Measurements from ENCODE around the gene NEMP2.
"Not testable (repeated sequence)": the region's sequence is repeated elsewhere in the genome, so short reads cannot be mapped to it uniquely, and the experiment has no call there.

Gene NEMP2

GRCh38 chr2:190524928-190525327, 9.6 kb downstream of the NEMP2 start:
- no peak overlapping the region for H3K9ac ChIP-seq (ENCODE audit: low read depth, low read length)
- H3K9me3 ChIP-seq (ENCODE audit: control insufficient read depth, insufficient read depth, low read length), result no peaks in the 10 kb centered on the region
- H3K4me1 ChIP-seq (ENCODE audit: insufficient read depth, low read length), result peaks cover 11% of the 10 kb centered on the region
- H3K36me3 ChIP-seq (ENCODE audit: insufficient read depth, low read length), result no peaks in the 10 kb centered on the region

- no peaks in the 10 kb centered on the region for H3K36me3 ChIP-seq (ENCODE audit: insufficient read depth, low read length)
Measured at GRCh38 chr2:190519975-190520767, 14.4 kb downstream of the NEMP2 start.

GRCh38 chr2:190517468-190517867, 17.1 kb downstream of the NEMP2 start:
- Histone ChIP-seq H3K4me1 (ENCODE audit: insufficient read depth, low read length) (no peaks in the 10 kb centered on the region), H3K36me3 (ENCODE audit: insufficient read depth, low read length) (no peaks in the 10 kb centered on the region), H3K9me3 (ENCODE audit: control insufficient read depth, insufficient read depth, low read length) (no peaks in the 10 kb centered on the region), H3K9ac (ENCODE audit: low read depth, low read length) (no peak overlapping the region)

More at GRCh38 chr2:190519975-190520767, 14.4 kb downstream of the NEMP2 start:
- Histone ChIP-seq H3K9me3 (ENCODE audit: control insufficient read depth, insufficient read depth, low read length) (no peaks in the 10 kb centered on the region), H3K9ac (ENCODE audit: low read depth, low read length) (no peak overlapping the region), H3K4me1 (ENCODE audit: insufficient read depth, low read length) (no peaks in the 10 kb centered on the region)

- H3K4me1 ChIP-seq (ENCODE audit: insufficient read depth, low read length), result no peaks in the 10 kb centered on the region
- H3K9me3 ChIP-seq (ENCODE audit: control insufficient read depth, insufficient read depth, low read length), result no peaks in the 10 kb centered on the region
- no peaks in the 10 kb centered on the region for H3K36me3 ChIP-seq (ENCODE audit: insufficient read depth, low read length)
- no peak overlapping the region for H3K9ac ChIP-seq (ENCODE audit: low read depth, low read length)
Measured at GRCh38 chr2:190515687-190516086, 18.8 kb downstream of the NEMP2 start.

GRCh38 chr2:190514676-190515075, 19.8 kb downstream of the NEMP2 start:
- no peaks in the 10 kb centered on the region for H3K9me3 ChIP-seq (ENCODE audit: control insufficient read depth, insufficient read depth, low read length)
- no peaks in the 10 kb centered on the region for H3K4me1 ChIP-seq (ENCODE audit: insufficient read depth, low read length)
- H3K36me3 ChIP-seq (ENCODE audit: insufficient read depth, low read length), result no peaks in the 10 kb centered on the region
- no peak overlapping the region for H3K9ac ChIP-seq (ENCODE audit: low read depth, low read length)

- Histone ChIP-seq H3K9me3 (ENCODE audit: control insufficient read depth, insufficient read depth, low read length) (no peaks in the 10 kb centered on the region), H3K36me3 (ENCODE audit: insufficient read depth, low read length) (no peaks in the 10 kb centered on the region), H3K4me1 (ENCODE audit: insufficient read depth, low read length) (no peaks in the 10 kb centered on the region), H3K9ac (ENCODE audit: low read depth, low read length) (no peak overlapping the region)
Measured at GRCh38 chr2:190513877-190514276, 20.6 kb downstream of the NEMP2 start.

GRCh38 chr2:190512539-190513095, 21.9 kb downstream of the NEMP2 start:
- no peak overlapping the region for H3K9ac ChIP-seq (ENCODE audit: low read depth, low read length)
- H3K9me3 ChIP-seq (ENCODE audit: control insufficient read depth, insufficient read depth, low read length), result no peaks in the 10 kb centered on the region
- no peaks in the 10 kb centered on the region for H3K36me3 ChIP-seq (ENCODE audit: insufficient read depth, low read length)
- no peaks in the 10 kb centered on the region for H3K4me1 ChIP-seq (ENCODE audit: insufficient read depth, low read length)

GRCh38 chr2:190511104-190511503, 23.4 kb downstream of the NEMP2 start:
- Histone ChIP-seq H3K9me3 (ENCODE audit: control insufficient read depth, insufficient read depth, low read length) (no peaks in the 10 kb centered on the region), H3K4me1 (ENCODE audit: insufficient read depth, low read length) (no peaks in the 10 kb centered on the region), H3K36me3 (ENCODE audit: insufficient read depth, low read length) (no peaks in the 10 kb centered on the region), H3K9ac (ENCODE audit: low read depth, low read length) (no peak overlapping the region)

- H3K36me3 ChIP-seq (ENCODE audit: insufficient read depth, low read length); H3K4me1 ChIP-seq (ENCODE audit: insufficient read depth, low read length); H3K9me3 ChIP-seq (ENCODE audit: control insufficient read depth, insufficient read depth, low read length); H3K9ac ChIP-seq (ENCODE audit: low read depth, low read length): not testable (repeated sequence)
Measured at GRCh38 chr2:190509895-190510294, 24.6 kb downstream of the NEMP2 start.

GRCh38 chr2:190507135-190507534, 27.4 kb downstream of the NEMP2 start:
- Histone ChIP-seq H3K36me3 (ENCODE audit: insufficient read depth, low read length) (no peaks in the 10 kb centered on the region), H3K9ac (ENCODE audit: low read depth, low read length) (no peak overlapping the region), H3K4me1 (ENCODE audit: insufficient read depth, low read length) (no peaks in the 10 kb centered on the region), H3K9me3 (ENCODE audit: control insufficient read depth, insufficient read depth, low read length) (no peaks in the 10 kb centered on the region)

- Histone ChIP-seq H3K9ac (ENCODE audit: low read depth, low read length) (no peak overlapping the region), H3K36me3 (ENCODE audit: insufficient read depth, low read length) (no peaks in the 10 kb centered on the region), H3K4me1 (ENCODE audit: insufficient read depth, low read length) (no peaks in the 10 kb centered on the region), H3K9me3 (ENCODE audit: control insufficient read depth, insufficient read depth, low read length) (no peaks in the 10 kb centered on the region)
Measured at GRCh38 chr2:190506666-190507065, 27.9 kb downstream of the NEMP2 start.

GRCh38 chr2:190505696-190506095, 28.8 kb downstream of the NEMP2 start:
- Histone ChIP-seq H3K4me1 (ENCODE audit: insufficient read depth, low read length) (no peaks in the 10 kb centered on the region), H3K36me3 (ENCODE audit: insufficient read depth, low read length) (no peaks in the 10 kb centered on the region)

GRCh38 chr2:190504912-190505311, 29.6 kb downstream of the NEMP2 start:
- Histone ChIP-seq H3K9ac (ENCODE audit: low read depth, low read length) (no peak overlapping the region), H3K9me3 (ENCODE audit: control insufficient read depth, insufficient read depth, low read length) (no peaks in the 10 kb centered on the region), H3K36me3 (ENCODE audit: insufficient read depth, low read length) (no peaks in the 10 kb centered on the region), H3K4me1 (ENCODE audit: insufficient read depth, low read length) (no peaks in the 10 kb centered on the region)

More at GRCh38 chr2:190505696-190506095, 28.8 kb downstream of the NEMP2 start:
- no peak overlapping the region for H3K9ac ChIP-seq (ENCODE audit: low read depth, low read length)
- H3K9me3 ChIP-seq (ENCODE audit: control insufficient read depth, insufficient read depth, low read length), result no peaks in the 10 kb centered on the region

GRCh38 chr2:190503088-190503487, 31.4 kb downstream of the NEMP2 start:
- Histone ChIP-seq H3K36me3 (ENCODE audit: insufficient read depth, low read length) (no peaks in the 10 kb centered on the region), H3K9ac (ENCODE audit: low read depth, low read length) (no peak overlapping the region), H3K9me3 (ENCODE audit: control insufficient read depth, insufficient read depth, low read length) (no peaks in the 10 kb centered on the region), H3K4me1 (ENCODE audit: insufficient read depth, low read length) (no peaks in the 10 kb centered on the region)

- H3K9ac ChIP-seq (ENCODE audit: low read depth, low read length), result no peak overlapping the region
- no peaks in the 10 kb centered on the region for H3K9me3 ChIP-seq (ENCODE audit: control insufficient read depth, insufficient read depth, low read length)
- H3K4me1 ChIP-seq (ENCODE audit: insufficient read depth, low read length), result no peaks in the 10 kb centered on the region
- H3K36me3 ChIP-seq (ENCODE audit: insufficient read depth, low read length), result no peaks in the 10 kb centered on the region
Measured at GRCh38 chr2:190501702-190502407, 32.7 kb downstream of the NEMP2 start.
